B cell (primary cell): ENCODE results near the gene PIAS4.
"Not testable (repeated sequence)": the region's sequence is repeated elsewhere in the genome, so short reads cannot be mapped to it uniquely, and the experiment has no call there.

Experiments
- EZH2 ChIP-seq: IDR thresholded peaks from 2 replicates; pipeline ENCODE4 v1.6.1; 2012; ENCODE audit warnings: borderline replicate concordance, low read depth, mild to moderate bottlenecking, moderate library complexity, low read length; ENCODE audit not compliant: insufficient read depth, poor library complexity, severe bottlenecking
- TF ChIP-seq, protein P1 (sequence below): fragments of 200-600 bp; IDR thresholded peaks from one replicate; pipeline ENCODE4 v1.8.0; 2022; ENCODE audit warnings: antibody characterized with exemption, mild to moderate bottlenecking

DNA sequence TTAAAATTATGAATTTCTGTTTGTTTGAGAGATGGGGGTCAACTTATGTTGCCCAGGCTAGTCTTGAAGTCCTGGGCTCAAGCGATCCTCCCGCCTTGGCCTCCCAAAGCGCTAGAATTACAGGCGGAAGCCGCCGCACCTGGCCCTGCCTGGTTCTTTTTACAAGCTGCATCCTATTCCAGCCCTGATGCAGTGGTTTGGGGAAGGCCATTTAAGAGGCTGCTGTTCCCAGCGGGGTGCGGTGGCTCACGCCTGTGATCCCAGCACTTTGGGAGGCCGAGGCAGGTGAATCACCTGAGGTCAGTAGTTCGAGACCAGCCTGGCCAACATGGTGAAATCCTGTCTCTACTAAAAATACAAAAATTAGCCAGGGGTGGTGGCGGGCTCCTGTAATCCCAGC, 39.6 kb upstream of the PIAS4 start:
- TF ChIP-seq, protein P1, sequence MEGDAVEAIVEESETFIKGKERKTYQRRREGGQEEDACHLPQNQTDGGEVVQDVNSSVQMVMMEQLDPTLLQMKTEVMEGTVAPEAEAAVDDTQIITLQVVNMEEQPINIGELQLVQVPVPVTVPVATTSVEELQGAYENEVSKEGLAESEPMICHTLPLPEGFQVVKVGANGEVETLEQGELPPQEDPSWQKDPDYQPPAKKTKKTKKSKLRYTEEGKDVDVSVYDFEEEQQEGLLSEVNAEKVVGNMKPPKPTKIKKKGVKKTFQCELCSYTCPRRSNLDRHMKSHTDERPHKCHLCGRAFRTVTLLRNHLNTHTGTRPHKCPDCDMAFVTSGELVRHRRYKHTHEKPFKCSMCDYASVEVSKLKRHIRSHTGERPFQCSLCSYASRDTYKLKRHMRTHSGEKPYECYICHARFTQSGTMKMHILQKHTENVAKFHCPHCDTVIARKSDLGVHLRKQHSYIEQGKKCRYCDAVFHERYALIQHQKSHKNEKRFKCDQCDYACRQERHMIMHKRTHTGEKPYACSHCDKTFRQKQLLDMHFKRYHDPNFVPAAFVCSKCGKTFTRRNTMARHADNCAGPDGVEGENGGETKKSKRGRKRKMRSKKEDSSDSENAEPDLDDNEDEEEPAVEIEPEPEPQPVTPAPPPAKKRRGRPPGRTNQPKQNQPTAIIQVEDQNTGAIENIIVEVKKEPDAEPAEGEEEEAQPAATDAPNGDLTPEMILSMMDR: not testable (repeated sequence)
- not testable (repeated sequence) for TF ChIP-seq EZH2
